GM12878 (cell line): ENCODE measurements around the gene HAGHL. TPM values are rescaled to one million over a fixed set of nuclear protein-coding genes. Genes with fewer than 3 reads are reported as not detected.

Experiments
- ATF2 ChIP-seq: IDR thresholded peaks from 2 replicates; pipeline ENCODE4 v1.6.1; 2012; ENCODE audit warnings: low read length, inconsistent platforms
- CBFB ChIP-seq: IDR thresholded peaks from 2 replicates; pipeline ENCODE4 v1.6.1; 2016; ENCODE audit warnings: antibody characterized with exemption, low read depth
- CBX3 ChIP-seq: fragments of 200-600 bp; sonication (generic); IDR thresholded peaks from 2 replicates; pipeline ENCODE4 v1.6.1; 2016; ENCODE audit warnings: low read depth, borderline replicate concordance
- CHD4 ChIP-seq: fragments of 200-600 bp; sonication (generic); IDR thresholded peaks from 2 replicates; pipeline ENCODE4 v1.6.1; 2016; ENCODE audit warnings: mild to moderate bottlenecking
- FOS ChIP-seq: IDR thresholded peaks from 3 replicates; pipeline ENCODE4 v1.6.1; 2011; ENCODE audit warnings: borderline replicate concordance; ENCODE audit not compliant: insufficient read length; ENCODE audit errors: extremely low read depth
- IRF4 ChIP-seq: IDR thresholded peaks from 2 replicates; pipeline ENCODE4 v1.6.1; 2011; ENCODE audit warnings: low read depth, low read length
- KAT2A ChIP-seq: conservative IDR thresholded peaks from 2 replicates; pipeline ENCODE4 v1.6.1; 2011; ENCODE audit warnings: low read depth, low read length; ENCODE audit not compliant: control insufficient read depth
- NFYA ChIP-seq: IDR thresholded peaks from 2 replicates; pipeline ENCODE4 v1.6.1; 2011; ENCODE audit warnings: low read depth, mild to moderate bottlenecking, low read length, improper control_type of control experiment, borderline replicate concordance
- RAD51 ChIP-seq: fragments of 450-650 bp; IDR thresholded peaks from 2 replicates; pipeline ENCODE4 v1.6.1; 2016; ENCODE audit warnings: moderate library complexity, mild to moderate bottlenecking, inconsistent platforms
- STAT1 ChIP-seq: fragments of 450-650 bp; conservative IDR thresholded peaks from 2 replicates; pipeline ENCODE4 v1.6.1; 2014; ENCODE audit warnings: antibody characterized with exemption, mild to moderate bottlenecking
- TARDBP ChIP-seq: IDR thresholded peaks from 2 replicates; pipeline ENCODE4 v1.6.1; 2016; ENCODE audit warnings: borderline replicate concordance
- polyA plus RNA-seq, 11 experiments: library from polyadenylated mRNA; depleted of rRNA in 4 of 11; unstranded in 6 of 11; stranded (reverse) in 5 of 11; fragments of >200 nt; fragmentation: Nextera tagmentation in 4 of 11; fragmentation: Illumina TruSeq in 1 of 11; extraction: Ambion mirVana in 4 of 11; extraction: Trizol in 1 of 11; gene quantifications; 1 replicate in 1 of 11; 2 replicates in 10 of 11; pipeline versions ENCODE4 v1.2.1 to v1.2.3, GENCODE V29; 2011 to 2016; ENCODE audit warnings: inconsistent platforms in 2 of 11, missing spikeins in 2 of 11, low read depth in 1 of 11
- total RNA-seq, 4 experiments: library from RNA; depleted of rRNA in 3 of 4; stranded (reverse); fragments of >200 nt in 3 of 4; fragmentation: Illumina TruSeq in 1 of 4; extraction: Trizol in 1 of 4; gene quantifications; 2 replicates each; pipeline versions ENCODE4 v1.2.1 to v1.2.3, GENCODE V29; 2013 to 2021
- TF ChIP-seq, protein P1 (sequence below): fragments of 450-650 bp; formaldehyde crosslinking; IDR thresholded peaks from 2 replicates; pipeline ENCODE4 v1.5.0; 2022; ENCODE audit warnings: mild to moderate bottlenecking, missing genetic modification characterization
- TF ChIP-seq, protein P2 (sequence below): fragments of 450-650 bp; IDR thresholded peaks from 2 replicates; pipeline ENCODE4 v1.6.1; 2017; ENCODE audit warnings: mild to moderate bottlenecking
- TF ChIP-seq, protein P3 (sequence below): fragments of 450-650 bp; IDR thresholded peaks from 2 replicates; pipeline ENCODE4 v1.6.1; 2017; ENCODE audit warnings: mild to moderate bottlenecking, moderate library complexity
- TF ChIP-seq, protein P4 (sequence below): fragments of 450-650 bp; IDR thresholded peaks from 2 replicates; pipeline ENCODE4 v1.6.1; 2017; ENCODE audit warnings: borderline replicate concordance

The HAGHL gene
- total and polyA plus RNA-seq, 10 of the 15 experiments (the other 5 are each of a cell fraction or from before 2014, with no cell fraction given) = 0.23 to 44.6 (median 16.4) TPM

- TF ChIP-seq KAT2A = no peak
- TF ChIP-seq NFYA = no peak
- 0 out of 2 replicates have a peak, but pooled peaks have one; percentile 13 for TF ChIP-seq TARDBP
- no peak for TF ChIP-seq CHD4
- no peak; the same call in 1 of the 2 replicates for TF ChIP-seq ATF2
- no peak for TF ChIP-seq CBFB
- 0 out of 2 replicates have a peak, but pooled peaks have one; percentile 26 for TF ChIP-seq STAT1
- TF ChIP-seq IRF4 = no peak
- TF ChIP-seq FOS = no peak
- TF ChIP-seq, protein P1, sequence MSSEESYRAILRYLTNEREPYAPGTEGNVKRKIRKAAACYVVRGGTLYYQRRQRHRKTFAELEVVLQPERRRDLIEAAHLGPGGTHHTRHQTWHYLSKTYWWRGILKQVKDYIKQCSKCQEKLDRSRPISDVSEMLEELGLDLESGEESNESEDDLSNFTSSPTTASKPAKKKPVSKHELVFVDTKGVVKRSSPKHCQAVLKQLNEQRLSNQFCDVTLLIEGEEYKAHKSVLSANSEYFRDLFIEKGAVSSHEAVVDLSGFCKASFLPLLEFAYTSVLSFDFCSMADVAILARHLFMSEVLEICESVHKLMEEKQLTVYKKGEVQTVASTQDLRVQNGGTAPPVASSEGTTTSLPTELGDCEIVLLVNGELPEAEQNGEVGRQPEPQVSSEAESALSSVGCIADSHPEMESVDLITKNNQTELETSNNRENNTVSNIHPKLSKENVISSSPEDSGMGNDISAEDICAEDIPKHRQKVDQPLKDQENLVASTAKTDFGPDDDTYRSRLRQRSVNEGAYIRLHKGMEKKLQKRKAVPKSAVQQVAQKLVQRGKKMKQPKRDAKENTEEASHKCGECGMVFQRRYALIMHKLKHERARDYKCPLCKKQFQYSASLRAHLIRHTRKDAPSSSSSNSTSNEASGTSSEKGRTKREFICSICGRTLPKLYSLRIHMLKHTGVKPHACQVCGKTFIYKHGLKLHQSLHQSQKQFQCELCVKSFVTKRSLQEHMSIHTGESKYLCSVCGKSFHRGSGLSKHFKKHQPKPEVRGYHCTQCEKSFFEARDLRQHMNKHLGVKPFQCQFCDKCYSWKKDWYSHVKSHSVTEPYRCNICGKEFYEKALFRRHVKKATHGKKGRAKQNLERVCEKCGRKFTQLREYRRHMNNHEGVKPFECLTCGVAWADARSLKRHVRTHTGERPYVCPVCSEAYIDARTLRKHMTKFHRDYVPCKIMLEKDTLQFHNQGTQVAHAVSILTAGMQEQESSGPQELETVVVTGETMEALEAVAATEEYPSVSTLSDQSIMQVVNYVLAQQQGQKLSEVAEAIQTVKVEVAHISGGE (CRISPR knock-in tag) = no peak
- TF ChIP-seq, protein P2, sequence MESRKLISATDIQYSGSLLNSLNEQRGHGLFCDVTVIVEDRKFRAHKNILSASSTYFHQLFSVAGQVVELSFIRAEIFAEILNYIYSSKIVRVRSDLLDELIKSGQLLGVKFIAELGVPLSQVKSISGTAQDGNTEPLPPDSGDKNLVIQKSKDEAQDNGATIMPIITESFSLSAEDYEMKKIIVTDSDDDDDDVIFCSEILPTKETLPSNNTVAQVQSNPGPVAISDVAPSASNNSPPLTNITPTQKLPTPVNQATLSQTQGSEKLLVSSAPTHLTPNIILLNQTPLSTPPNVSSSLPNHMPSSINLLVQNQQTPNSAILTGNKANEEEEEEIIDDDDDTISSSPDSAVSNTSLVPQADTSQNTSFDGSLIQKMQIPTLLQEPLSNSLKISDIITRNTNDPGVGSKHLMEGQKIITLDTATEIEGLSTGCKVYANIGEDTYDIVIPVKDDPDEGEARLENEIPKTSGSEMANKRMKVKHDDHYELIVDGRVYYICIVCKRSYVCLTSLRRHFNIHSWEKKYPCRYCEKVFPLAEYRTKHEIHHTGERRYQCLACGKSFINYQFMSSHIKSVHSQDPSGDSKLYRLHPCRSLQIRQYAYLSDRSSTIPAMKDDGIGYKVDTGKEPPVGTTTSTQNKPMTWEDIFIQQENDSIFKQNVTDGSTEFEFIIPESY = no peak
- TF ChIP-seq RAD51 = no peak
- TF ChIP-seq, protein P3, sequence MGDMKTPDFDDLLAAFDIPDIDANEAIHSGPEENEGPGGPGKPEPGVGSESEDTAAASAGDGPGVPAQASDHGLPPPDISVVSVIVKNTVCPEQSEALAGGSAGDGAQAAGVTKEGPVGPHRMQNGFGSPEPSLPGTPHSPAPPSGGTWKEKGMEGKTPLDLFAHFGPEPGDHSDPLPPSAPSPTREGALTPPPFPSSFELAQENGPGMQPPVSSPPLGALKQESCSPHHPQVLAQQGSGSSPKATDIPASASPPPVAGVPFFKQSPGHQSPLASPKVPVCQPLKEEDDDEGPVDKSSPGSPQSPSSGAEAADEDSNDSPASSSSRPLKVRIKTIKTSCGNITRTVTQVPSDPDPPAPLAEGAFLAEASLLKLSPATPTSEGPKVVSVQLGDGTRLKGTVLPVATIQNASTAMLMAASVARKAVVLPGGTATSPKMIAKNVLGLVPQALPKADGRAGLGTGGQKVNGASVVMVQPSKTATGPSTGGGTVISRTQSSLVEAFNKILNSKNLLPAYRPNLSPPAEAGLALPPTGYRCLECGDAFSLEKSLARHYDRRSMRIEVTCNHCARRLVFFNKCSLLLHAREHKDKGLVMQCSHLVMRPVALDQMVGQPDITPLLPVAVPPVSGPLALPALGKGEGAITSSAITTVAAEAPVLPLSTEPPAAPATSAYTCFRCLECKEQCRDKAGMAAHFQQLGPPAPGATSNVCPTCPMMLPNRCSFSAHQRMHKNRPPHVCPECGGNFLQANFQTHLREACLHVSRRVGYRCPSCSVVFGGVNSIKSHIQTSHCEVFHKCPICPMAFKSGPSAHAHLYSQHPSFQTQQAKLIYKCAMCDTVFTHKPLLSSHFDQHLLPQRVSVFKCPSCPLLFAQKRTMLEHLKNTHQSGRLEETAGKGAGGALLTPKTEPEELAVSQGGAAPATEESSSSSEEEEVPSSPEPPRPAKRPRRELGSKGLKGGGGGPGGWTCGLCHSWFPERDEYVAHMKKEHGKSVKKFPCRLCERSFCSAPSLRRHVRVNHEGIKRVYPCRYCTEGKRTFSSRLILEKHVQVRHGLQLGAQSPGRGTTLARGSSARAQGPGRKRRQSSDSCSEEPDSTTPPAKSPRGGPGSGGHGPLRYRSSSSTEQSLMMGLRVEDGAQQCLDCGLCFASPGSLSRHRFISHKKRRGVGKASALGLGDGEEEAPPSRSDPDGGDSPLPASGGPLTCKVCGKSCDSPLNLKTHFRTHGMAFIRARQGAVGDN = peak; percentile 62; the same call in 1 of the 2 replicates
- TF ChIP-seq, protein P4, sequence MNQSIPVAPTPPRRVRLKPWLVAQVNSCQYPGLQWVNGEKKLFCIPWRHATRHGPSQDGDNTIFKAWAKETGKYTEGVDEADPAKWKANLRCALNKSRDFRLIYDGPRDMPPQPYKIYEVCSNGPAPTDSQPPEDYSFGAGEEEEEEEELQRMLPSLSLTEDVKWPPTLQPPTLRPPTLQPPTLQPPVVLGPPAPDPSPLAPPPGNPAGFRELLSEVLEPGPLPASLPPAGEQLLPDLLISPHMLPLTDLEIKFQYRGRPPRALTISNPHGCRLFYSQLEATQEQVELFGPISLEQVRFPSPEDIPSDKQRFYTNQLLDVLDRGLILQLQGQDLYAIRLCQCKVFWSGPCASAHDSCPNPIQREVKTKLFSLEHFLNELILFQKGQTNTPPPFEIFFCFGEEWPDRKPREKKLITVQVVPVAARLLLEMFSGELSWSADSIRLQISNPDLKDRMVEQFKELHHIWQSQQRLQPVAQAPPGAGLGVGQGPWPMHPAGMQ = no peak
- TF ChIP-seq CBX3 = no peak
These were observed 42.7 kb upstream of the HAGHL start, which contains the start of gene JMJD8 (continued) for GRCh38 chr16:684071-684794.
